Mucosa of stomach (tissue), 1 donor: Measurements from ENCODE around the gene MAGI3.
"Not testable (repeated sequence)": the region's sequence is repeated elsewhere in the genome, so short reads cannot be mapped to it uniquely, and the experiment has no call there.

Experiments used
- H3K27me3 ChIP-seq: one replicate; pipeline ENCODE4 v1.7.0; 2013; ENCODE audit warnings: mild to moderate bottlenecking, low read length; ENCODE audit not compliant: control insufficient read depth, insufficient read depth
- H3K36me3 ChIP-seq: one replicate; pipeline ENCODE4 v1.7.0; 2013; ENCODE audit warnings: low read length; ENCODE audit not compliant: control insufficient read depth, insufficient read depth
- H3K4me1 ChIP-seq: one replicate; pipeline ENCODE4 v1.7.0; 2013; ENCODE audit warnings: mild to moderate bottlenecking, low read length; ENCODE audit not compliant: control insufficient read depth, insufficient read depth
- H3K4me3 ChIP-seq: one replicate; pipeline ENCODE4 v1.7.0; 2013; ENCODE audit warnings: low read length
- H3K9ac ChIP-seq: one replicate; pipeline ENCODE4 v1.7.0; 2013; ENCODE audit warnings: mild to moderate bottlenecking, low read length, moderate library complexity
- H3K9me3 ChIP-seq: one replicate; pipeline ENCODE4 v1.7.0; 2013; ENCODE audit warnings: mild to moderate bottlenecking, low read length, moderate library complexity; ENCODE audit not compliant: control insufficient read depth
- donor health status: Pancreatic carcinoma.

The MAGI3 gene

GRCh38 chr1:113575744-113576260 lies 185.5 kb downstream of the MAGI3 start:
- H3K9me3 ChIP-seq, H3K27me3 ChIP-seq, H3K4me1 ChIP-seq, H3K9ac ChIP-seq, H3K4me3 ChIP-seq, H3K36me3 ChIP-seq: not testable (repeated sequence)

- Histone ChIP-seq H3K9me3 (no peaks in the 10 kb centered on the region), H3K4me1 (peaks cover 6% of the 10 kb centered on the region), H3K36me3 (no peaks in the 10 kb centered on the region)
These were observed 186.0 kb downstream of the MAGI3 start for GRCh38 chr1:113576271-113576670.

GRCh38 chr1:113579256-113580018 lies 189.1 kb downstream of the MAGI3 start:
- no peaks in the 10 kb centered on the region for H3K36me3 ChIP-seq
- H3K9ac ChIP-seq, result no peak overlapping the region
- no peak overlapping the region for H3K4me3 ChIP-seq
- H3K4me1 ChIP-seq, result peaks cover 6% of the 10 kb centered on the region
- H3K27me3 ChIP-seq, result no peaks in the 10 kb centered on the region
- no peaks in the 10 kb centered on the region for H3K9me3 ChIP-seq

More at GRCh38 chr1:113576271-113576670, 186.0 kb downstream of the MAGI3 start:
- Histone ChIP-seq H3K4me3 (no peak overlapping the region), H3K27me3 (no peaks in the 10 kb centered on the region), H3K9ac (no peak overlapping the region)

- Histone ChIP-seq H3K4me1 (peaks cover 1% of the 10 kb centered on the region), H3K4me3 (no peak overlapping the region), H3K9me3 (no peaks in the 10 kb centered on the region), H3K36me3 (no peaks in the 10 kb centered on the region), H3K27me3 (no peaks in the 10 kb centered on the region), H3K9ac (no peak overlapping the region)
These were observed 191.0 kb downstream of the MAGI3 start for GRCh38 chr1:113581323-113581722.

GRCh38 chr1:113582084-113582483 lies 191.8 kb downstream of the MAGI3 start:
- no peak overlapping the region for H3K9ac ChIP-seq
- H3K4me3 ChIP-seq, result no peak overlapping the region
- no peaks in the 10 kb centered on the region for H3K27me3 ChIP-seq
- H3K36me3 ChIP-seq, result no peaks in the 10 kb centered on the region
- H3K4me1 ChIP-seq, result no peaks in the 10 kb centered on the region
- H3K9me3 ChIP-seq, result no peaks in the 10 kb centered on the region

- Histone ChIP-seq H3K4me1 (no peaks in the 10 kb centered on the region), H3K36me3 (no peaks in the 10 kb centered on the region), H3K9ac (no peak overlapping the region), H3K27me3 (no peaks in the 10 kb centered on the region), H3K9me3 (no peaks in the 10 kb centered on the region), H3K4me3 (no peak overlapping the region)
These were observed 197.2 kb downstream of the MAGI3 start for GRCh38 chr1:113587475-113587874.

- Histone ChIP-seq H3K4me3 (no peak overlapping the region), H3K9me3 (no peaks in the 10 kb centered on the region), H3K4me1 (no peaks in the 10 kb centered on the region), H3K36me3 (no peaks in the 10 kb centered on the region), H3K9ac (no peak overlapping the region), H3K27me3 (no peaks in the 10 kb centered on the region)
These were observed 201.9 kb downstream of the MAGI3 start for GRCh38 chr1:113592230-113592629.

GRCh38 chr1:113593550-113594297 lies 203.4 kb downstream of the MAGI3 start:
- Histone ChIP-seq H3K27me3 (no peaks in the 10 kb centered on the region), H3K4me3 (no peak overlapping the region), H3K9me3 (no peaks in the 10 kb centered on the region), H3K9ac (no peak overlapping the region), H3K36me3 (no peaks in the 10 kb centered on the region), H3K4me1 (no peaks in the 10 kb centered on the region)

- H3K36me3 ChIP-seq, H3K4me3 ChIP-seq, H3K4me1 ChIP-seq: not testable (repeated sequence)
These were observed 214.2 kb downstream of the MAGI3 start for GRCh38 chr1:113604466-113604865.

GRCh38 chr1:113605146-113605545 lies 214.8 kb downstream of the MAGI3 start:
- Histone ChIP-seq H3K4me1 (no peaks in the 10 kb centered on the region), H3K9ac (no peak overlapping the region), H3K4me3 (no peak overlapping the region), H3K27me3 (no peaks in the 10 kb centered on the region), H3K9me3 (no peaks in the 10 kb centered on the region), H3K36me3 (no peaks in the 10 kb centered on the region)

More at GRCh38 chr1:113604466-113604865, 214.2 kb downstream of the MAGI3 start:
- not testable (repeated sequence) for H3K9ac ChIP-seq, H3K9me3 ChIP-seq, H3K27me3 ChIP-seq

GRCh38 chr1:113608399-113608798 lies 218.1 kb downstream of the MAGI3 start:
- H3K36me3 ChIP-seq, result no peaks in the 10 kb centered on the region
- no peak overlapping the region for H3K9ac ChIP-seq
- no peaks in the 10 kb centered on the region for H3K27me3 ChIP-seq
- H3K4me1 ChIP-seq, result no peaks in the 10 kb centered on the region
- H3K9me3 ChIP-seq, result no peaks in the 10 kb centered on the region
- H3K4me3 ChIP-seq, result no peak overlapping the region

GRCh38 chr1:113610372-113610771 lies 220.1 kb downstream of the MAGI3 start:
- Histone ChIP-seq H3K9ac (no peak overlapping the region), H3K4me3 (no peak overlapping the region), H3K4me1 (no peaks in the 10 kb centered on the region), H3K36me3 (no peaks in the 10 kb centered on the region), H3K9me3 (no peaks in the 10 kb centered on the region), H3K27me3 (no peaks in the 10 kb centered on the region)
